K562 (cell line): ENCODE measurements around the gene PPP2R2B. TPM values are rescaled to one million over a fixed set of nuclear protein-coding genes. Genes with fewer than 3 reads are reported as not detected.

Experiments
- ATAC-seq: fragments of 200-7000 bp; cut with Tn5 transposase; 3 replicates; pipeline ENCODE4 v1.9.1; 2020; ENCODE audit warnings: moderate library complexity
- BruUV-seq: library from RNA; stranded (reverse); fragments of 400-500 nt; replicated peaks from 2 replicates; lab custom pipeline; 2021; lab: Mats Ljungman, UMichigan
- CTCF ChIA-PET: fragments of 300-600 bp; formaldehyde crosslinking; extraction: SDS; loops from one replicate; lab custom pipeline; 2021; ENCODE audit warnings: low intra/inter-chr PET ratio; lab: Yijun Ruan, JAX
- POLR2A ChIA-PET: fragments of 300-600, 350-650 bp; sonication (Branson Sonifier 250); formaldehyde crosslinking; extraction: SDS; loops from one replicate; lab custom pipeline; 2021; ENCODE audit warnings: antibody characterized with exemption, inconsistent platforms; lab: Yijun Ruan, JAX
- DNase-seq, 4 experiments: peaks; one replicate each; pipeline versions ENCODE4 v3.0.0 to v3.0.0-alpha.2; 2011 to 2018; ENCODE audit warnings: low spot score in 3 of 4, mixed read lengths in 3 of 4; ENCODE audit errors: extremely low read depth in 1 of 4
- FAIRE-seq: peaks from 2 replicates; lab custom pipeline; 2011; peaks lifted over from hg19 to GRCh38; lab: Jason Lieb, UNC
- H2AFZ ChIP-seq: 2 replicates; pipeline ENCODE4 v1.6.0; 2011; ENCODE audit warnings: low read depth, low read length, control low read depth, inconsistent platforms
- H3K27ac ChIP-seq: fragments of 200-600 bp; 3 replicates; pipeline ENCODE4 v1.8.0; 2011; ENCODE audit warnings: low read depth, mild to moderate bottlenecking, control low read depth, inconsistent platforms, low read length, moderate library complexity, mixed read lengths; ENCODE audit errors: extremely low read depth
- H3K27me3 ChIP-seq, 2 experiments: fragments of 300-600 bp in 1 of 2; 2 replicates in 1 of 2; 3 replicates in 1 of 2; pipeline versions ENCODE4 v1.6.0 to v1.8.0; 2011; ENCODE audit warnings: inconsistent platforms in 2 of 2, low read length in 2 of 2, mild to moderate bottlenecking in 1 of 2, mixed read lengths in 1 of 2, moderate library complexity in 1 of 2; ENCODE audit not compliant: control insufficient read depth in 2 of 2, insufficient read depth in 2 of 2
- H3K36me3 ChIP-seq: fragments of 300-600 bp; 3 replicates; pipeline ENCODE4 v1.8.0; 2011; ENCODE audit warnings: mild to moderate bottlenecking, low read length, inconsistent platforms; ENCODE audit not compliant: control insufficient read depth, insufficient read depth
- H3K4me1 ChIP-seq, 2 experiments: fragments of 200-600 bp in 1 of 2; replicated peaks in 1 of 2; 2 replicates in 1 of 2; 3 replicates in 1 of 2; pipeline versions ENCODE4 v1.5.1 to v1.8.0; 2011; ENCODE audit warnings: inconsistent platforms in 2 of 2, low read length in 2 of 2, mild to moderate bottlenecking in 1 of 2, mixed read lengths in 1 of 2, moderate library complexity in 1 of 2; ENCODE audit not compliant: control insufficient read depth in 2 of 2, insufficient read depth in 2 of 2
- H3K4me2 ChIP-seq: 2 replicates; pipeline ENCODE4 v1.6.1; 2011; ENCODE audit warnings: low read length, control low read depth, inconsistent platforms, mixed read lengths; ENCODE audit not compliant: insufficient read depth
- H3K4me3 ChIP-seq: fragments of 200-600 bp; sonication (generic), shearing (Covaris generic); 2 replicates; pipeline ENCODE4 v1.5.1; 2016; ENCODE audit warnings: control low read depth, inconsistent platforms
- H3K79me2 ChIP-seq: fragments of 200-600 bp; 3 replicates; pipeline ENCODE4 v1.8.0; 2011; ENCODE audit warnings: low read length, inconsistent platforms; ENCODE audit not compliant: control insufficient read depth, insufficient read depth
- H3K9ac ChIP-seq, 2 experiments: 2 replicates each; pipeline versions ENCODE4 v1.6.0 to v1.6.1; 2011; ENCODE audit warnings: low read depth in 2 of 2, low read length in 2 of 2, control low read depth in 1 of 2, inconsistent platforms in 1 of 2, mild to moderate bottlenecking in 1 of 2, mixed read lengths in 1 of 2; ENCODE audit not compliant: insufficient read depth in 1 of 2
- H3K9me1 ChIP-seq: one replicate; pipeline ENCODE4 v1.6.0; 2011; ENCODE audit warnings: inconsistent platforms, mild to moderate bottlenecking, low read length, moderate library complexity; ENCODE audit not compliant: control insufficient read depth, insufficient read depth
- H3K9me3 ChIP-seq: replicated peaks from 2 replicates; pipeline ENCODE4 v1.5.1; 2011; ENCODE audit warnings: low read depth, low read length, inconsistent platforms; ENCODE audit not compliant: control insufficient read depth, insufficient read depth
- H4K20me1 ChIP-seq: replicated peaks from 2 replicates; pipeline ENCODE4 v1.6.1; 2011; ENCODE audit warnings: low read length, inconsistent platforms, mixed read lengths; ENCODE audit not compliant: control insufficient read depth, insufficient read depth
- ILF3 ChIP-seq: fragments of 450-650 bp; IDR thresholded peaks from 2 replicates; pipeline ENCODE4 v1.6.1; 2018; ENCODE audit warnings: antibody characterized with exemption, mild to moderate bottlenecking, moderate library complexity, borderline replicate concordance
- PHF8 ChIP-seq: fragments of 200-600 bp; sonication (generic); IDR thresholded peaks from 2 replicates; pipeline ENCODE4 v1.6.1; 2012; ENCODE audit warnings: mixed run types, mild to moderate bottlenecking, inconsistent platforms, low read length, moderate library complexity, borderline replicate concordance
- POU5F1 ChIP-seq: fragments of 150-350 bp; IDR thresholded peaks from 2 replicates; pipeline ENCODE4 v1.6.1; 2014; ENCODE audit warnings: borderline replicate concordance, low read length, low read depth, mild to moderate bottlenecking; ENCODE audit not compliant: partially characterized antibody
- THRAP3 ChIP-seq: fragments of 450-650 bp; IDR thresholded peaks from 2 replicates; pipeline ENCODE4 v1.6.1; 2016; ENCODE audit warnings: mild to moderate bottlenecking, inconsistent platforms, borderline replicate concordance
- ZBTB17 ChIP-seq: fragments of 450-650 bp; formaldehyde crosslinking; IDR thresholded peaks from 2 replicates; pipeline ENCODE4 v1.4.0; 2020; ENCODE audit warnings: mild to moderate bottlenecking
- ZNF436 ChIP-seq: fragments of 250-450, 450-650 bp; sonication (Bioruptor Pico); formaldehyde crosslinking; IDR thresholded peaks from 2 replicates; pipeline ENCODE4 v1.7.0; 2020; ENCODE audit warnings: mild to moderate bottlenecking
- WGBS: fragments of 100-300 bp; shearing (Covaris generic); methylation state at CpG from one replicate; pipeline ENCODE4 v1.1.6; 2016; ENCODE audit warnings: low coverage, mixed read lengths; ENCODE audit not compliant: insufficient coverage; ENCODE audit errors: missing lambda C conversion rate; 5-methylcytosine and 5-hydroxymethylcytosine counted together
- in situ Hi-C: fragments of 300-500 bp; cut with MboI; formaldehyde crosslinking; loops from 4 replicates; pipeline ENCODE4 v1.15.0; 2018; ENCODE audit warnings: inconsistent platforms, mixed read lengths
- intact Hi-C: fragments of 100-400 bp; cut with micrococcal nuclease; formaldehyde crosslinking; loops from 2 replicates; pipeline ENCODE4 v1.14.2; 2022
- polyA plus RNA-seq, 8 experiments: library from polyadenylated mRNA; depleted of rRNA in 4 of 8; stranded (reverse) in 5 of 8; unstranded in 3 of 8; fragments of >200 nt; fragmentation: Nextera tagmentation in 2 of 8; fragmentation: Illumina TruSeq in 1 of 8; extraction: Ambion mirVana in 2 of 8; extraction: Trizol in 1 of 8; gene quantifications; 2 replicates each; pipeline versions ENCODE4 v1.2.1 to v1.2.3, GENCODE V29; 2011 to 2014; ENCODE audit warnings: inconsistent platforms in 1 of 8, missing spikeins in 1 of 8
- total RNA-seq, 7 experiments: library from RNA; depleted of rRNA in 6 of 7; stranded (reverse); fragments of >200 nt in 6 of 7; fragmentation: Illumina TruSeq in 2 of 7; extraction: Trizol in 2 of 7; gene quantifications; 2 replicates each; pipeline versions ENCODE4 v1.2.1 to v1.2.3, GENCODE V29; 2011 to 2021; ENCODE audit warnings: low replicate concordance in 1 of 7
- TF ChIP-seq, protein P1 (sequence below): sonication (generic); formaldehyde crosslinking; IDR thresholded peaks from 2 replicates; pipeline ENCODE4 v1.8.0; 2023; ENCODE audit warnings: mild to moderate bottlenecking, missing genetic modification reagents
- TF ChIP-seq, protein P2 (sequence below): fragments of 450-650 bp; IDR thresholded peaks from 2 replicates; pipeline ENCODE4 v1.6.1; 2016; ENCODE audit warnings: low read depth, mild to moderate bottlenecking, moderate library complexity
- TF ChIP-seq, protein P3 (sequence below): fragments of 450-650 bp; IDR thresholded peaks from one replicate; pipeline ENCODE4 v1.6.1; 2018; ENCODE audit warnings: mild to moderate bottlenecking, moderate library complexity; ENCODE audit not compliant: partially characterized antibody
- TF ChIP-seq, protein P4 (sequence below): fragments of 250-450 bp; sonication (Bioruptor Pico); IDR thresholded peaks from 2 replicates; pipeline ENCODE4 v1.5.1; 2021; ENCODE audit warnings: mild to moderate bottlenecking
- TF ChIP-seq, protein P5 (sequence below): fragments of 250-450 bp; sonication (Bioruptor Pico); IDR thresholded peaks from 2 replicates; pipeline ENCODE4 v1.5.0; 2021
- TF ChIP-seq, protein P6 (sequence below): fragments of 250-450 bp; sonication (Bioruptor Pico); IDR thresholded peaks from 2 replicates; pipeline ENCODE4 v1.8.0; 2021; ENCODE audit warnings: moderate library complexity, mild to moderate bottlenecking, inconsistent platforms

Gene PPP2R2B
- total and polyA plus RNA-seq, 9 of the 15 experiments (the other 6 are each of a cell fraction or from before 2014, with no cell fraction given) = not detected

DNA sequence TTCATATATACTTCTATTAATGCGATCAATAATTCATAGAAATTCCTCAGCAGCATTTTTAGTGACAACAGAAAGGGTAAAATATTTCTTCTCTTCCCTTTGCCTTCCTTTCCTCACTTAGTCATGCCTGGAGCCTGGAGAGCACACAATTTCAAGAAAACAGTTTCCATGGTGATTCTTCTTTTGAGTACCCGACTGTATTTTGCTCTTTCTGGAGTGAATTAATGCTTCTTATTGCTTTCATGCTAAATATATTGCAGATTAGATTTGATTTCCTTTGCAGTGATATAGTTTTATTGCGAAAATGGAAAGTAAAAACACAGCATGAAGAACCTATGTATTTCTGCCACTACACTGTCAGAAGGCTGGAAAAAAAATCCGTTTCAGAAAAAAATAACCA is 153.5 kb downstream of the PPP2R2B start:
- DNase-seq (no peak), FAIRE-seq (no peak), ATAC-seq (no peak)
- BruUV-seq = no TSS peak
- ChIA-PET CTCF (no interaction called here), POLR2A (no interaction called here)
- intact Hi-C loops (no loop called here), in situ Hi-C loops (no loop called here)
- Histone ChIP-seq H2AFZ (no peak overlapping the region), H4K20me1 (no peaks in the 10 kb centered on the region), H3K27ac (no peak overlapping the region), H3K4me2 (no peak overlapping the region), H3K79me2 (no peaks in the 10 kb centered on the region), H3K27me3 (no peaks in the 10 kb centered on the region), H3K9ac (no peak overlapping the region), H3K4me3 (no peak overlapping the region), H3K4me1 (no peaks in the 10 kb centered on the region), H3K9me1 (no peaks in the 10 kb centered on the region), H3K36me3 (no peaks in the 10 kb centered on the region), H3K9me3 (no peaks in the 10 kb centered on the region)
- WGBS = 2% methylated on average over 4 of the region's 4 CpGs
- TF ChIP-seq POU5F1 = no peak
- TF ChIP-seq, protein P1, sequence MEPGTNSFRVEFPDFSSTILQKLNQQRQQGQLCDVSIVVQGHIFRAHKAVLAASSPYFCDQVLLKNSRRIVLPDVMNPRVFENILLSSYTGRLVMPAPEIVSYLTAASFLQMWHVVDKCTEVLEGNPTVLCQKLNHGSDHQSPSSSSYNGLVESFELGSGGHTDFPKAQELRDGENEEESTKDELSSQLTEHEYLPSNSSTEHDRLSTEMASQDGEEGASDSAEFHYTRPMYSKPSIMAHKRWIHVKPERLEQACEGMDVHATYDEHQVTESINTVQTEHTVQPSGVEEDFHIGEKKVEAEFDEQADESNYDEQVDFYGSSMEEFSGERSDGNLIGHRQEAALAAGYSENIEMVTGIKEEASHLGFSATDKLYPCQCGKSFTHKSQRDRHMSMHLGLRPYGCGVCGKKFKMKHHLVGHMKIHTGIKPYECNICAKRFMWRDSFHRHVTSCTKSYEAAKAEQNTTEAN = no peak
- TF ChIP-seq THRAP3 = no peak
- TF ChIP-seq, protein P2, sequence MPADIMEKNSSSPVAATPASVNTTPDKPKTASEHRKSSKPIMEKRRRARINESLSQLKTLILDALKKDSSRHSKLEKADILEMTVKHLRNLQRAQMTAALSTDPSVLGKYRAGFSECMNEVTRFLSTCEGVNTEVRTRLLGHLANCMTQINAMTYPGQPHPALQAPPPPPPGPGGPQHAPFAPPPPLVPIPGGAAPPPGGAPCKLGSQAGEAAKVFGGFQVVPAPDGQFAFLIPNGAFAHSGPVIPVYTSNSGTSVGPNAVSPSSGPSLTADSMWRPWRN = no peak
- TF ChIP-seq, protein P3, sequence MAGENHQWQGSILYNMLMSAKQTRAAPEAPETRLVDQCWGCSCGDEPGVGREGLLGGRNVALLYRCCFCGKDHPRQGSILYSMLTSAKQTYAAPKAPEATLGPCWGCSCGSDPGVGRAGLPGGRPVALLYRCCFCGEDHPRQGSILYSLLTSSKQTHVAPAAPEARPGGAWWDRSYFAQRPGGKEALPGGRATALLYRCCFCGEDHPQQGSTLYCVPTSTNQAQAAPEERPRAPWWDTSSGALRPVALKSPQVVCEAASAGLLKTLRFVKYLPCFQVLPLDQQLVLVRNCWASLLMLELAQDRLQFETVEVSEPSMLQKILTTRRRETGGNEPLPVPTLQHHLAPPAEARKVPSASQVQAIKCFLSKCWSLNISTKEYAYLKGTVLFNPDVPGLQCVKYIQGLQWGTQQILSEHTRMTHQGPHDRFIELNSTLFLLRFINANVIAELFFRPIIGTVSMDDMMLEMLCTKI = no peak
- TF ChIP-seq PHF8 = no peak
- TF ChIP-seq, protein P4, sequence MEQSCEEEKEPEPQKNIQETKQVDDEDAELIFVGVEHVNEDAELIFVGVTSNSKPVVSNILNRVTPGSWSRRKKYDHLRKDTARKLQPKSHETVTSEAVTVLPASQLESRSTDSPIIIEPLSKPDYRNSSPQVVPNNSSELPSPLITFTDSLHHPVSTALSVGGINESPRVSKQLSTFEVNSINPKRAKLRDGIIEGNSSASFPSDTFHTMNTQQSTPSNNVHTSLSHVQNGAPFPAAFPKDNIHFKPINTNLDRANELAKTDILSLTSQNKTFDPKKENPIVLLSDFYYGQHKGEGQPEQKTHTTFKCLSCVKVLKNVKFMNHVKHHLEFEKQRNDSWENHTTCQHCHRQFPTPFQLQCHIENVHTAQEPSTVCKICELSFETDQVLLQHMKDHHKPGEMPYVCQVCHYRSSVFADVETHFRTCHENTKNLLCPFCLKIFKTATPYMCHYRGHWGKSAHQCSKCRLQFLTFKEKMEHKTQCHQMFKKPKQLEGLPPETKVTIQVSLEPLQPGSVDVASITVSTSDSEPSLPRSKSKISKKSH (CRISPR knock-in tag) = no peak
- no peak for TF ChIP-seq ILF3
- no peak for TF ChIP-seq ZBTB17
- TF ChIP-seq, protein P5, sequence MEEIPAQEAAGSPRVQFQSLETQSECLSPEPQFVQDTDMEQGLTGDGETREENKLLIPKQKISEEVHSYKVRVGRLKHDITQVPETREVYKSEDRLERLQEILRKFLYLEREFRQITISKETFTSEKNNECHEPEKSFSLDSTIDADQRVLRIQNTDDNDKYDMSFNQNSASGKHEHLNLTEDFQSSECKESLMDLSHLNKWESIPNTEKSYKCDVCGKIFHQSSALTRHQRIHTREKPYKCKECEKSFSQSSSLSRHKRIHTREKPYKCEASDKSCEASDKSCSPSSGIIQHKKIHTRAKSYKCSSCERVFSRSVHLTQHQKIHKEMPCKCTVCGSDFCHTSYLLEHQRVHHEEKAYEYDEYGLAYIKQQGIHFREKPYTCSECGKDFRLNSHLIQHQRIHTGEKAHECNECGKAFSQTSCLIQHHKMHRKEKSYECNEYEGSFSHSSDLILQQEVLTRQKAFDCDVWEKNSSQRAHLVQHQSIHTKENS (CRISPR knock-in tag) = no peak
- TF ChIP-seq ZNF436 (CRISPR knock-in tag) = no peak
- TF ChIP-seq, protein P6, sequence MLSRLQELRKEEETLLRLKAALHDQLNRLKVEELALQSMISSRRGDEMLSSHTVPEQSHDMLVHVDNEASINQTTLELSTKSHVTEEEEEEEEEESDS (CRISPR knock-in tag) = no peak
